HepG2 (cell line): ENCODE results near the gene RHD. TPM values are rescaled to one million over a fixed set of nuclear protein-coding genes. Genes with fewer than 3 reads are reported as not detected.

Experiments used
- CREB1 ChIP-seq, 2 experiments: fragments of 450-650 bp in 1 of 2; IDR thresholded peaks; 2 replicates each; pipeline ENCODE4 v1.6.1; 2016 to 2017; ENCODE audit warnings: control low read depth in 1 of 2, mild to moderate bottlenecking in 1 of 2, missing compliant biosample characterization in 1 of 2, missing genetic modification characterization in 1 of 2
- HDAC2 ChIP-seq: sonication (generic); formaldehyde crosslinking; IDR thresholded peaks from 2 replicates; pipeline ENCODE4 v1.4.0; 2020; ENCODE audit warnings: missing genetic modification reagents
- HHEX ChIP-seq: IDR thresholded peaks from 2 replicates; pipeline ENCODE4 v1.6.1; 2016; ENCODE audit warnings: control low read depth
- ISL2 ChIP-seq: sonication (generic); formaldehyde crosslinking; IDR thresholded peaks from 2 replicates; pipeline ENCODE4 v1.5.0; 2020; ENCODE audit warnings: missing genetic modification reagents
- MIXL1 ChIP-seq: IDR thresholded peaks from 2 replicates; pipeline ENCODE4 v1.6.1; 2016
- MTF1 ChIP-seq: sonication (generic); formaldehyde crosslinking; IDR thresholded peaks from 2 replicates; pipeline ENCODE4 v1.5.0; 2020; ENCODE audit warnings: missing genetic modification reagents
- PHF21A ChIP-seq: sonication (generic); formaldehyde crosslinking; IDR thresholded peaks from 2 replicates; pipeline ENCODE4 v1.5.0; 2020; ENCODE audit warnings: mild to moderate bottlenecking, missing genetic modification reagents
- SAP130 ChIP-seq: IDR thresholded peaks from 2 replicates; pipeline ENCODE4 v1.6.1; 2016; ENCODE audit warnings: low read depth
- SOX6 ChIP-seq, 2 experiments: fragments of 450-650 bp in 1 of 2; sonication (generic) in 1 of 2; formaldehyde crosslinking in 1 of 2; IDR thresholded peaks; 2 replicates each; pipeline versions ENCODE4 v1.4.0 to v1.6.1; 2017 to 2020; ENCODE audit warnings: antibody characterized with exemption in 1 of 2, mild to moderate bottlenecking in 1 of 2, missing genetic modification reagents in 1 of 2
- SP2 ChIP-seq: sonication (generic); formaldehyde crosslinking; IDR thresholded peaks from 2 replicates; pipeline ENCODE4 v1.5.1; 2020; ENCODE audit warnings: mild to moderate bottlenecking, missing genetic modification reagents
- TBP ChIP-seq: sonication (generic); formaldehyde crosslinking; IDR thresholded peaks from 2 replicates; pipeline ENCODE4 v1.5.0; 2020; ENCODE audit warnings: missing genetic modification reagents
- YY1 ChIP-seq: IDR thresholded peaks from 2 replicates; pipeline ENCODE4 v1.6.1; 2011; ENCODE audit warnings: low read length, low read depth, moderate library complexity, mild to moderate bottlenecking; ENCODE audit not compliant: insufficient read depth, insufficient replicate concordance
- ZBTB14 ChIP-seq: sonication (generic); formaldehyde crosslinking; IDR thresholded peaks from 2 replicates; pipeline ENCODE4 v1.4.0; 2020; ENCODE audit warnings: missing genetic modification reagents
- ZBTB7A ChIP-seq: sonication (generic); formaldehyde crosslinking; IDR thresholded peaks from 2 replicates; pipeline ENCODE4 v1.8.0; 2022; ENCODE audit warnings: mild to moderate bottlenecking, missing genetic modification reagents
- ZNF260 ChIP-seq: sonication (generic); formaldehyde crosslinking; IDR thresholded peaks from 2 replicates; pipeline ENCODE4 v1.4.0; 2020; ENCODE audit warnings: missing genetic modification reagents, low read depth, mild to moderate bottlenecking, borderline replicate concordance
- ZNF331 ChIP-seq: sonication (generic); formaldehyde crosslinking; IDR thresholded peaks from 2 replicates; pipeline ENCODE4 v1.4.0; 2020; ENCODE audit warnings: missing genetic modification reagents
- ZNF430 ChIP-seq: sonication (generic); formaldehyde crosslinking; IDR thresholded peaks from 2 replicates; pipeline ENCODE4 v1.9.0; 2021; ENCODE audit warnings: mild to moderate bottlenecking, missing genetic modification reagents
- ZNF598 ChIP-seq: sonication (generic); formaldehyde crosslinking; IDR thresholded peaks from 2 replicates; pipeline ENCODE4 v1.5.1; 2020; ENCODE audit warnings: mild to moderate bottlenecking, missing genetic modification reagents, borderline replicate concordance
- ZNF709 ChIP-seq: sonication (generic); formaldehyde crosslinking; IDR thresholded peaks from 2 replicates; pipeline ENCODE4 v1.5.0; 2020; ENCODE audit warnings: mild to moderate bottlenecking, missing genetic modification reagents
- ZSCAN9 ChIP-seq: IDR thresholded peaks from 2 replicates; pipeline ENCODE4 v1.6.1; 2016; ENCODE audit warnings: borderline replicate concordance
- polyA plus RNA-seq, 8 experiments: library from polyadenylated mRNA; depleted of rRNA in 3 of 8; stranded (reverse) in 7 of 8; unstranded in 1 of 8; fragments of >200 nt; fragmentation: Illumina TruSeq in 4 of 8; extraction: Trizol in 4 of 8; gene quantifications; 2 replicates each; pipeline versions ENCODE4 v1.2.1 to v1.2.3, GENCODE V29; 2011 to 2016; ENCODE audit warnings: low read depth in 4 of 8, missing spikeins in 1 of 8, mixed read lengths in 1 of 8; ENCODE audit not compliant: insufficient read depth in 1 of 8
- total RNA-seq, 5 experiments: library from RNA; depleted of rRNA; stranded (reverse); fragments of >200 nt; fragmentation: Illumina TruSeq; extraction: Trizol; gene quantifications; 2 replicates each; pipeline ENCODE4 v1.2.3, GENCODE V29; 2016; ENCODE audit warnings: low read depth in 1 of 5
- TF ChIP-seq, protein P1 (sequence below): sonication (generic); formaldehyde crosslinking; IDR thresholded peaks from 2 replicates; pipeline ENCODE4 v1.4.0; 2020; ENCODE audit warnings: mild to moderate bottlenecking, missing genetic modification reagents, borderline replicate concordance
- TF ChIP-seq, protein P2 (sequence below): IDR thresholded peaks from 2 replicates; pipeline ENCODE4 v1.6.1; 2016
- TF ChIP-seq, protein P3 (sequence below): sonication (generic); formaldehyde crosslinking; IDR thresholded peaks from 2 replicates; pipeline ENCODE4 v1.5.1; 2020; ENCODE audit warnings: mild to moderate bottlenecking, missing genetic modification reagents, moderate library complexity

Gene RHD
- total and polyA plus RNA-seq, 2 of the 13 experiments (the other 11 are each of a cell fraction or from before 2014, with no cell fraction given) = not detected

DNA sequence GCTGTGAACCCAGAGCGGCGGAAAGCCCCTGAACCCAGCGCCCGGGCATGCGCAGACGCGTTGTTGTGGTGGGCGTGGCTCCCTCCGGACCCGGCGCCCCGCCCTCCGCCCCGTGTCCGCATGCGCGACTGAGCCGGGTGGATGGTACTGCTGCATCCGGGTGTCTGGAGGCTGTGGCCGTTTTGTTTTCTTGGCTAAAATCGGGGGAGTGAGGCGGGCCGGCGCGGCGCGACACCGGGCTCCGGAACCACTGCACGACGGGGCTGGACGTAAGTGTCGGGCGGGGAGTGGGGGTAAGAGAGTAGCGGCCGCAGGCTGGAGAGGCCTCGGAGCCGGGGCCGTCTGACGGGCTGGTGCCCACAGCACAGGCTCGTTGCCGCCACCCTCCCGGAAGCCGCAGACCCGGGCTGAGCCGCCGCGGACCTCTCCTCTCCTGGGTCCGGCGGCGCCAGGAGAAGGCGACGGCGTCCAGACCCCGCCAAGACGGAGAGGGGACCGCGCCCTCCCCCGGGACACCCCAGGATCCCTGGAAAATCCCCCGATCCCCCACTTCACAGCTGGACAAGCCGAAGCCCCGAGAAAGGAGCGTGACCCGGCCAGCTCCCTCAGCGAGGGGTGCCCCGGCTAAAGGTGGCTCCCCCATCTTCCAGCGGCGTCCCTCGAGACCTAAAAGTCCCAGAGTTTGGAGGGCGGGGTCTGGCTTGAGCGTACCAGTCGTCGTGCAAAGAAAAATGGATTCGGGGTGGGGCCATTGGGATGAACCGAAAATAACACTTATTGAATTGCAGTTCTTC is 66.1 kb downstream of the RHD start, which contains the start of gene TMEM50A (continued):
- TF ChIP-seq SOX6 (IDR thresholded peaks at IDR 0.05) = no peak
- TF ChIP-seq SOX6 (CRISPR knock-in tag; IDR thresholded peaks at IDR 0.05) = peak; percentile 45; the same call in 1 of the 2 replicates
- TF ChIP-seq ZSCAN9 (CRISPR knock-in tag) = no peak
- TF ChIP-seq, protein P1, sequence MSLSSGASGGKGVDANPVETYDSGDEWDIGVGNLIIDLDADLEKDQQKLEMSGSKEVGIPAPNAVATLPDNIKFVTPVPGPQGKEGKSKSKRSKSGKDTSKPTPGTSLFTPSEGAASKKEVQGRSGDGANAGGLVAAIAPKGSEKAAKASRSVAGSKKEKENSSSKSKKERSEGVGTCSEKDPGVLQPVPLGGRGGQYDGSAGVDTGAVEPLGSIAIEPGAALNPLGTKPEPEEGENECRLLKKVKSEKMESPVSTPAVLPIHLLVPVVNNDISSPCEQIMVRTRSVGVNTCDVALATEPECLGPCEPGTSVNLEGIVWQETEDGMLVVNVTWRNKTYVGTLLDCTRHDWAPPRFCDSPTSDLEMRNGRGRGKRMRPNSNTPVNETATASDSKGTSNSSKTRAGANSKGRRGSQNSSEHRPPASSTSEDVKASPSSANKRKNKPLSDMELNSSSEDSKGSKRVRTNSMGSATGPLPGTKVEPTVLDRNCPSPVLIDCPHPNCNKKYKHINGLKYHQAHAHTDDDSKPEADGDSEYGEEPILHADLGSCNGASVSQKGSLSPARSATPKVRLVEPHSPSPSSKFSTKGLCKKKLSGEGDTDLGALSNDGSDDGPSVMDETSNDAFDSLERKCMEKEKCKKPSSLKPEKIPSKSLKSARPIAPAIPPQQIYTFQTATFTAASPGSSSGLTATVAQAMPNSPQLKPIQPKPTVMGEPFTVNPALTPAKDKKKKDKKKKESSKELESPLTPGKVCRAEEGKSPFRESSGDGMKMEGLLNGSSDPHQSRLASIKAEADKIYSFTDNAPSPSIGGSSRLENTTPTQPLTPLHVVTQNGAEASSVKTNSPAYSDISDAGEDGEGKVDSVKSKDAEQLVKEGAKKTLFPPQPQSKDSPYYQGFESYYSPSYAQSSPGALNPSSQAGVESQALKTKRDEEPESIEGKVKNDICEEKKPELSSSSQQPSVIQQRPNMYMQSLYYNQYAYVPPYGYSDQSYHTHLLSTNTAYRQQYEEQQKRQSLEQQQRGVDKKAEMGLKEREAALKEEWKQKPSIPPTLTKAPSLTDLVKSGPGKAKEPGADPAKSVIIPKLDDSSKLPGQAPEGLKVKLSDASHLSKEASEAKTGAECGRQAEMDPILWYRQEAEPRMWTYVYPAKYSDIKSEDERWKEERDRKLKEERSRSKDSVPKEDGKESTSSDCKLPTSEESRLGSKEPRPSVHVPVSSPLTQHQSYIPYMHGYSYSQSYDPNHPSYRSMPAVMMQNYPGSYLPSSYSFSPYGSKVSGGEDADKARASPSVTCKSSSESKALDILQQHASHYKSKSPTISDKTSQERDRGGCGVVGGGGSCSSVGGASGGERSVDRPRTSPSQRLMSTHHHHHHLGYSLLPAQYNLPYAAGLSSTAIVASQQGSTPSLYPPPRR (CRISPR knock-in tag) = no peak
- no peak for TF ChIP-seq ZNF260 (CRISPR knock-in tag)
- peak; percentile 86 for TF ChIP-seq SAP130 (CRISPR knock-in tag)
- no peak for TF ChIP-seq MIXL1 (CRISPR knock-in tag)
- TF ChIP-seq, protein P2, sequence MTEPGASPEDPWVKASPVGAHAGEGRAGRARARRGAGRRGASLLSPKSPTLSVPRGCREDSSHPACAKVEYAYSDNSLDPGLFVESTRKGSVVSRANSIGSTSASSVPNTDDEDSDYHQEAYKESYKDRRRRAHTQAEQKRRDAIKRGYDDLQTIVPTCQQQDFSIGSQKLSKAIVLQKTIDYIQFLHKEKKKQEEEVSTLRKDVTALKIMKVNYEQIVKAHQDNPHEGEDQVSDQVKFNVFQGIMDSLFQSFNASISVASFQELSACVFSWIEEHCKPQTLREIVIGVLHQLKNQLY (CRISPR knock-in tag) = no peak
- TF ChIP-seq ZBTB14 (CRISPR knock-in tag) = no peak
- no peak for TF ChIP-seq TBP
- 0 out of 2 replicates have a peak, but pooled peaks have one; percentile 23 for TF ChIP-seq ZNF598 (CRISPR knock-in tag)
- TF ChIP-seq ZNF430 (CRISPR knock-in tag) = peak; percentile 41; the same call in 1 of the 2 replicates
- TF ChIP-seq ZNF709 (CRISPR knock-in tag) = no peak
- TF ChIP-seq HDAC2 (CRISPR knock-in tag) = no peak
- 0 out of 2 replicates have a peak, but pooled peaks have one; percentile 24 for TF ChIP-seq ISL2 (CRISPR knock-in tag)
- TF ChIP-seq, protein P3, sequence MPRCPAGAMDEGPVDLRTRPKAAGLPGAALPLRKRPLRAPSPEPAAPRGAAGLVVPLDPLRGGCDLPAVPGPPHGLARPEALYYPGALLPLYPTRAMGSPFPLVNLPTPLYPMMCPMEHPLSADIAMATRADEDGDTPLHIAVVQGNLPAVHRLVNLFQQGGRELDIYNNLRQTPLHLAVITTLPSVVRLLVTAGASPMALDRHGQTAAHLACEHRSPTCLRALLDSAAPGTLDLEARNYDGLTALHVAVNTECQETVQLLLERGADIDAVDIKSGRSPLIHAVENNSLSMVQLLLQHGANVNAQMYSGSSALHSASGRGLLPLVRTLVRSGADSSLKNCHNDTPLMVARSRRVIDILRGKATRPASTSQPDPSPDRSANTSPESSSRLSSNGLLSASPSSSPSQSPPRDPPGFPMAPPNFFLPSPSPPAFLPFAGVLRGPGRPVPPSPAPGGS (CRISPR knock-in tag) = peak; percentile 55; the same call in 1 of the 2 replicates
- TF ChIP-seq MTF1 (CRISPR knock-in tag) = no peak
- no peak for TF ChIP-seq ZBTB7A (CRISPR knock-in tag)
- TF ChIP-seq CREB1 (IDR thresholded peaks at IDR 0.05) = no peak
- 0 out of 2 replicates have a peak, but pooled peaks have one; percentile 16 for TF ChIP-seq CREB1 (CRISPR knock-in tag; IDR thresholded peaks at IDR 0.05)
- peak; percentile 35 for TF ChIP-seq YY1
- TF ChIP-seq HHEX (CRISPR knock-in tag) = no peak
- TF ChIP-seq ZNF331 (CRISPR knock-in tag) = 0 out of 2 replicates have a peak, but pooled peaks have one; percentile 6
- TF ChIP-seq SP2 (CRISPR knock-in tag) = no peak; the same call in 1 of the 2 replicates
- peak; percentile 75; the same call in 1 of the 2 replicates for TF ChIP-seq PHF21A
